Measurements from ENCODE around the gene SLC25A29. TPM values are rescaled to one million over a fixed set of nuclear protein-coding genes. Genes with fewer than 3 reads are reported as not detected.

SLC25A29 gene
- total and polyA plus RNA-seq, 2 of the 8 experiments (the other 6 are each of a cell fraction or from before 2014, with no cell fraction given), result 135 to 177 TPM

DNA sequence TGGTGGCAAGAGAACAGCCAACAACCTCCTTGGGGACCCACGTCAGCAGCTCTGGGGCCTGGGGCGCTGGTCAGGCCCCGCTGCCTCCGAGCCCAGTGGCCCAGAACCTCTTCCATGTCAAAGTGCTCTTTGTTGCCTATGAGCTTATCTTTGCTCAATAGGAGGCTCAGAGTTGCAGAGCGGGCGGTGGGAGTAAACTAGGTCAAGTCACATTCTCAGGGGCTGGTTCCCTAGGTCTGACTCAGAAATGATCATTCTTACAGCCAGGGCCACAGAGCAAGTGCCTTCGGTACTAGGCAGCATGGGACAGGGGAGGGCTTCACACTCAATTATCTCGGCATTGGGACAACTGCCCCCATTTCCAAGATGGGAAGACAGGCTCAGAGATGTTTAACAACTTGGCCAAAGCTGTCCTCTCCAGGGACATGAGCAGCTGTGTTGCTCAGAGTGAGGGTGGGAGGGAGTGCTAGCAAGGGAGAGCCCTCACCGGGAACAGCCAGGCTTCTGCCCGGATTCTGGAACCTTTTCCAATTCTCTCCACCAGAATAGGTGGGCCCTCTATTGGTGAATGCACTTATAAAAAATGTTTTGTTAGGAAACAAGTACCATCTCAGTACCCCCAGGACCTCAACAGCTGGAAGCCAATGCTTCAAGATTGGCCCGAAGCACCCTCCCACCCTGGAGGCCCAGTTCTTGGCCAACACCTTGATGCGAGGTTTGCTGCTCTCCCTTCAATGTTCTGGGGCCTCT lies 11.9 kb downstream of the SLC25A29 start:
- H2BK15ac ChIP-seq (ENCODE audit: low read length), result no peak overlapping the region
- H3K4me1 ChIP-seq (replicated peaks in 1 of 4; ENCODE audit: control insufficient read depth in 3 of 4, insufficient read depth in 4 of 4, low read length in 3 of 4), result peaks cover 0 to 2% (median 0%) of the 10 kb centered on the region in 4 experiments; a peak in 1 of 7 replicates
- no peak overlapping the region for H2BK20ac ChIP-seq (ENCODE audit: low read length)
- no peak overlapping the region for H2BK120ac ChIP-seq (replicated peaks; ENCODE audit: low read depth, low read length)
- H2BK5ac ChIP-seq (ENCODE audit: low read depth, low read length), result no peak overlapping the region
- 92% methylated on average over 12 of the region's 12 CpGs; no CpG with 5 or more reads in 1 of the 2 experiments for WGBS, 2 experiments (ENCODE audit: extremely low coverage in 1 of 2, insufficient coverage in 1 of 2, insufficient read length in 1 of 2, insufficient replicate concordance in 2 of 2, low coverage in 1 of 2, low lambda C conversion rate in 2 of 2, missing lambda C conversion rate in 1 of 2)
- CTCF ChIA-PET (ENCODE audit: partially characterized antibody), result interaction anchor here (0.7 to 2.6 kb wide), 10 partner anchors 8 to 93 kb away, joined by 3 to 13 read pairs (median 4); no protein-coding TSS in a partner anchor
- H4K5ac ChIP-seq (ENCODE audit: insufficient read length, low read depth, low read length), result no peak overlapping the region
- H3K18ac ChIP-seq (ENCODE audit: extremely low read depth, low read length), result no peak overlapping the region
- POLR2A ChIA-PET (ENCODE audit: partially characterized antibody), result interaction anchor here (0.6 to 16.0 kb wide), 7 partner anchors 6 to 81 kb away, joined by 3 to 200 read pairs (median 3); partner anchors contain the start of gene SLC25A29
- peaks cover 3% of the 10 kb centered on the region; the same call in 1 of the 2 replicates for H3K79me1 ChIP-seq (ENCODE audit: low read depth, low read length)
- no peak for TF ChIP-seq JUND (IDR thresholded peaks at IDR 0.05; ENCODE audit: low read length)
- no peak for TF ChIP-seq CBX8 (IDR thresholded peaks at IDR 0.05; ENCODE audit: borderline replicate concordance, low read depth, low read length)
- TF ChIP-seq GABPA (IDR thresholded peaks at IDR 0.05; ENCODE audit: borderline replicate concordance, insufficient read depth, low read length), result no peak
- TF ChIP-seq CHD1 (IDR thresholded peaks at IDR 0.05; ENCODE audit: low read depth, low read length), result no peak
- no peak for TF ChIP-seq SP4 (IDR thresholded peaks at IDR 0.05; ENCODE audit: low read length)
- no peak for TF ChIP-seq POU5F1 (IDR thresholded peaks at IDR 0.05; ENCODE audit: low read depth, low read length)
- TF ChIP-seq HDAC6 (IDR thresholded peaks at IDR 0.05; ENCODE audit: low read depth, low read length), result no peak
- TF ChIP-seq EP300 (IDR thresholded peaks at IDR 0.05; ENCODE audit: borderline replicate concordance in 1 of 2, low read depth in 2 of 2, low read length in 2 of 2), result no peak
- no peak for TF ChIP-seq SRF (IDR thresholded peaks at IDR 0.05; ENCODE audit: low read depth, low read length)
- TF ChIP-seq, protein P1, sequence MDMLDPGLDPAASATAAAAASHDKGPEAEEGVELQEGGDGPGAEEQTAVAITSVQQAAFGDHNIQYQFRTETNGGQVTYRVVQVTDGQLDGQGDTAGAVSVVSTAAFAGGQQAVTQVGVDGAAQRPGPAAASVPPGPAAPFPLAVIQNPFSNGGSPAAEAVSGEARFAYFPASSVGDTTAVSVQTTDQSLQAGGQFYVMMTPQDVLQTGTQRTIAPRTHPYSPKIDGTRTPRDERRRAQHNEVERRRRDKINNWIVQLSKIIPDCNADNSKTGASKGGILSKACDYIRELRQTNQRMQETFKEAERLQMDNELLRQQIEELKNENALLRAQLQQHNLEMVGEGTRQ (IDR thresholded peaks at IDR 0.05; ENCODE audit: low read length), result no peak
- H3K4me3 ChIP-seq (ENCODE audit: extremely low read depth in 1 of 4, insufficient read depth in 2 of 4, low read depth in 3 of 4, low read length in 4 of 4), result no peak overlapping the region
- H3K27ac ChIP-seq (ENCODE audit: low read depth, low read length), result no peak overlapping the region
- H4K20me1 ChIP-seq (replicated peaks in 1 of 2; ENCODE audit: control insufficient read depth in 1 of 2, insufficient read depth in 2 of 2, low read length in 2 of 2), result peaks cover 22 to 51% of the 10 kb centered on the region in 2 experiments
- H3K9ac ChIP-seq (replicated peaks in 1 of 4; ENCODE audit: extremely low read depth in 1 of 4, low read depth in 3 of 4, low read length in 3 of 4), result no peak overlapping the region; a peak in 1 of 7 replicates
- no peak overlapping the region for H3K56ac ChIP-seq (replicated peaks; ENCODE audit: insufficient read length, low read depth, low read length)
- no peak overlapping the region for H2AK5ac ChIP-seq (ENCODE audit: low read depth, low read length)
- no peaks in the 10 kb centered on the region for H3K23me2 ChIP-seq (ENCODE audit: low read depth, low read length)
- H2BK12ac ChIP-seq (ENCODE audit: low read depth, low read length), result no peak overlapping the region
- no peak overlapping the region for H4K8ac ChIP-seq (ENCODE audit: extremely low read depth, insufficient read depth, low read length)
- no peak for DNase-seq (ENCODE audit: low read depth in 1 of 2, low spot score in 2 of 2)
- H4K91ac ChIP-seq (replicated peaks; ENCODE audit: insufficient read length, low read length), result no peak overlapping the region
- no peak overlapping the region for H3K4ac ChIP-seq (replicated peaks; ENCODE audit: insufficient read length, low read depth, low read length)
- H3K9me3 ChIP-seq (ENCODE audit: insufficient read depth in 2 of 2, low read depth in 1 of 2, low read length in 1 of 2), result no peaks in the 10 kb centered on the region
- H3K79me2 ChIP-seq (ENCODE audit: control insufficient read depth in 1 of 2, insufficient read depth in 2 of 2, low read length in 2 of 2), result peaks cover 0 to 12% of the 10 kb centered on the region in 2 experiments; a peak in 1 of 4 replicates
- FAIRE-seq, result no peak
- no peak overlapping the region for H3K4me2 ChIP-seq (ENCODE audit: insufficient read depth in 1 of 2, low read depth in 2 of 2, low read length in 2 of 2)
- no peak overlapping the region for H3K14ac ChIP-seq (ENCODE audit: insufficient read length)
- H3K27me3 ChIP-seq (replicated peaks in 1 of 4; ENCODE audit: control insufficient read depth in 3 of 4, extremely low read depth in 1 of 4, insufficient read depth in 3 of 4, low read length in 3 of 4), result no peaks in the 10 kb centered on the region
- H3K36me3 ChIP-seq (ENCODE audit: control insufficient read depth in 2 of 4, insufficient read depth in 4 of 4, low read length in 3 of 4), result peaks cover 8 to 56% (median 25%) of the 10 kb centered on the region in 4 experiments; a peak in 7 of 8 replicates
- no peak overlapping the region for H3K23ac ChIP-seq (ENCODE audit: insufficient read length)
- H2AFZ ChIP-seq (ENCODE audit: low read length), result no peak overlapping the region

Measured in H1 (cell line).